ENCODE results near the gene SYT9. TPM values are rescaled to one million over a fixed set of nuclear protein-coding genes. Genes with fewer than 3 reads are reported as not detected.
A peak's percentile ranks its signal among the peaks of the same experiment; 100 is the strongest.

SYT9 gene
- total and polyA plus RNA-seq, 10 of the 15 experiments (the other 5 are each of a cell fraction or from before 2014, with no cell fraction given), result 0.03 TPM; not detected in 9

GRCh38 chr11:7495882-7496551 is 244.3 kb downstream of the SYT9 start (continued):
- TF ChIP-seq JUNB (IDR thresholded peaks at IDR 0.05), result peak; percentile 32; the same call in 1 of the 2 replicates
- TF ChIP-seq ELK1 (IDR thresholded peaks at IDR 0.05; ENCODE audit: low read depth, low read length), result no peak
- peak; percentile 75 to 96 for TF ChIP-seq SRF (IDR thresholded peaks at IDR 0.05; ENCODE audit: low read depth in 2 of 2, low read length in 2 of 2)
- peak in 1 of 2 experiments; percentile 56; a peak in 1 of 4 replicates for TF ChIP-seq BHLHE40 (IDR thresholded peaks at IDR 0.05; ENCODE audit: borderline replicate concordance in 1 of 2, low read depth in 2 of 2, low read length in 1 of 2)
- TF ChIP-seq HDAC6 (IDR thresholded peaks at IDR 0.05; ENCODE audit: unreplicated experiment), result no peak
- no peak; the same call in 1 of the 2 replicates for TF ChIP-seq IKZF1 (conservative IDR thresholded peaks at IDR 0.05)
- peak; percentile 61 for TF ChIP-seq DPF2 (IDR thresholded peaks at IDR 0.05)
- peak; percentile 37; the same call in 1 of the 2 replicates for TF ChIP-seq ATF2 (IDR thresholded peaks at IDR 0.05; ENCODE audit: low read length)
- TF ChIP-seq SREBF1 (IDR thresholded peaks at IDR 0.05; ENCODE audit: low read length), result no peak
- TF ChIP-seq IKZF2 (IDR thresholded peaks at IDR 0.05), result peak; percentile 16 to 35; a peak in 2 of 4 replicates
- TF ChIP-seq NFYB (IDR thresholded peaks at IDR 0.05; ENCODE audit: insufficient read depth, low read depth, low read length), result 0 out of 2 replicates have a peak, but pooled peaks have one; percentile 29
- TF ChIP-seq ZBTB11 (CRISPR knock-in tag; IDR thresholded peaks at IDR 0.05), result no peak
- TF ChIP-seq TCF12 (IDR thresholded peaks at IDR 0.05; ENCODE audit: low read depth, low read length), result 0 out of 2 replicates have a peak, but pooled peaks have one; percentile 31
- 0 out of 4 replicates have a peak, but pooled peaks of 1 of the 2 experiments have one; percentile 38 for TF ChIP-seq EP300 (IDR thresholded peaks at IDR 0.05; ENCODE audit: borderline replicate concordance in 1 of 2, control insufficient read depth in 1 of 2, low read depth in 2 of 2, low read length in 2 of 2)
- peak; percentile 85; the same call in 1 of the 3 replicates for TF ChIP-seq POU2F2 (IDR thresholded peaks at IDR 0.05; ENCODE audit: borderline replicate concordance, low read depth, low read length)
- no peak for TF ChIP-seq NFIC (IDR thresholded peaks at IDR 0.05; ENCODE audit: low read depth, low read length)
- no peak for TF ChIP-seq ZSCAN29 (IDR thresholded peaks at IDR 0.05)
- TF ChIP-seq CTCF (IDR thresholded peaks at IDR 0.05 in 2 of 3, conservative IDR thresholded peaks at IDR 0.05 in 1 of 3; ENCODE audit: control insufficient read depth in 2 of 3, extremely low read depth in 1 of 3, insufficient read depth in 1 of 3, low read depth in 3 of 3, low read length in 3 of 3), result no peak

Measured in GM12878 (cell line).